ENCODE results near the gene RBMS3.

The RBMS3 gene

DNA sequence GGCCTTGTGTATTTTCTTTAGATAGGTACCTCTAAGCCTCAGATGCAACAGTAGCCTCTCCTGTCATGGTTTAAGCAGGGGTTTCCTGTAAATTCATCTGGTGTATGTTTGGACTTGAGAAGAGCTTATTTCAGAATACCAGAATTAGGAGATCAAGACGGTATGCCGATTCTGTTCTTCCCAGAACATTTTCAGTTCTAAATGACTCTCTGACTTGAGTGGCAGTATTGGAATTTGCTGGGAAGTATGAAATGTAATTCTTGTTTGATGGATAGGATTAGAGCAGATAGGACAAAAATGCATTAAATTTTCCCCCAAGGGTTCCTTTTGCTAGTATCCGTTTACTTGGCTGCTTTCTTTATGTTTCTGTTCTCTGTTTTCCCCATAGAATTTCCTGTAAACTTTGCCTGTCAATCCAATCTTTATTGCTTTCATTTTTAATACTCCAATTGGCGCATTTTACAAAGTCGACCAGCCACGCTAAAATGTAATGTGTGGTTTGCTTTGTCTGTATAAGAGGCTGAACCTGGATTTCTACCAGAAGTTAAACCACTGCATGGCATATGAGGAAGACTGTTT is 612.2 kb downstream of the RBMS3 start:
- DNase-seq (ENCODE audit: low spot score), result no peak

DNA sequence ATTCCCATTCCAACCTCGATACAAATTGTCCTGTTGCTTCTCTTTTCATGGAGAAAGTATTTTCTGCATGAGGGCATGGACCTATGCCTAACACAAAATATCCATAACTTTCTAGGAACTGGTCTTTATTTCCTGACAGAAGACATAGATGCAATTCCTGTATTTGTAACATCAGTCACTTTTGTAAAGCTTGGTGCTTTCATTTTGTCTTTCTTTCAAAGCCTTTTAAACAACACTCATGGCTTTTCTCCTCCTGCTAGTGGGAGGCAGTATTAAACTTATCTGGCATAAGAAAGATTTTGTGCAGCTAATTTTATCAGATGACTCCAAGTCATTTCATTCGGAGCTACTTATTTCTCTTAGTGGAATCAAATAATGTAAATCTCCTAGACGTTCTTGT is 616.0 kb downstream of the RBMS3 start:
- DNase-seq (ENCODE audit: low spot score), result no peak

DNA sequence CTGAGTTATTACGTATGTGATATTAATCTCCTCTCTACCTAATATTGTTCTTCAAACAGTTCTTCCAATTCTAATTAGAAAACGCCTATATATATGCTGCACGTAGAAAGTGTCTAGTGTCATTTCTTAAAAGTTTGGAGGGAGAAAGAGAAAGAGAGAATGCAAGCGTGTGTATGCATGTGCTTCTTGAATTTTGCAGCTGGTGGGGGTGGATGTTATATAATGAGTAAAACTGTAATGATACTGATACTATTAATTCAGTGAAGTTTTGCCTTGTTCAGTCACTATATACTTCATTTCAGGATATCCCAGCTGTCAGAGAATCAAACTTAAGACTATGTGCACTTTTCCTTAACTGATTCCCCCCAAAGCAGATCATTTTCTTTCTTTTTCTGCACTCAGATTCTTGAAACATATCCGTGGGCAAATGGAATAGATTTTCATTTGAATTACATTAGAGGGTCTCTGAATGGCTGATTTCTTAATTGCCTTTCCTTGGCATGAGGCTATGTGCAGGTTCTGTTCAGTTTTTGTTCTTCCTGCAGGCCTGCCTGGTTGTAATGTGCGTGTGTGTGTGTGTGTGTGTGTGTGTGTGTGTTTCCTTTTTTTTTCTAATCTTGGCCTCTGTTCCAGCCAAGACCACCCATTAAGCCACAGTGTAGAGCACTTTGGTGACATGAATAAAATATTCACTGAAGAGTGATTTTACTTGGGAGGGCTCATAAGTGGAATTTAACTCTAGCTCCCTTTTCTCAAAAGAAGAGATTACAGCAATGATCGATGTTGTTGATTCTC is 617.5 kb downstream of the RBMS3 start:
- no peak for DNase-seq (ENCODE audit: low spot score)

DNA sequence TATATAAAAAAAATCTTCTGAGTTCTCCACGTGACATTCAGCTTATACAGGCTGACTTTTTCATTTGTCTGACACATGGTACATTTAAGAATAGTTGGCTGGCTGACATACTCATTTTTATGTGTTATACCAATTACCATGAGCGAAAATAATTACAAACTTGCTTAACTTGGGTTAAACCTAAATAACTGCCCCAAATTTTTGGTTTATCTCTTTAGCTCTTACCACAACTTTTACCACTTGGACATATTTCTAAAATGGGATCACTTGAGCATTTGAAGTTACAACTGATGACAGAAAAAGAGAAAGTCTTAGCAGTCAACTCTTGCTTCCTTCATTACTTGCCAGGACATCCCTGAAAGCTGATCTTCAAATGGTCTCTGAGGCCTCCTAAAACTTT is 618.1 kb downstream of the RBMS3 start:
- DNase-seq (ENCODE audit: low spot score), result peak; percentile 9

DNA sequence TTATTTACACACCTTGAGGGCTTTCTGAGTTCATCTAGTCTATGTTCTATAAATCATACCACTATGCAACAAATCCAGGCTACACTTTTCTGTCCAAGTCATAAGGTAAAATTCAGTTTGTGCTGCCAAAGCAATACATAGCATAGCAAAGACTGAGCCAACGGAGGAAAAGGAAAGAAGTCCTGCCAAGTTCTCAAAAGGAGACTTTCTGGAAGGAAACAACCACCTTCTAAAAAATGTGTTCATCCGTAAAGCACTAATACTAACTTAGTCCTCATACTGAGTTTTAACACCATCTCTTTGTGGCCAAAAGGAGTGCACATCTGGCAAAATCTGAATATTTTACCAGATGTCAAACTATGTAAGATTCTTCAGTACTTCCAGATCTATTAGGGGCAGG is 620.2 kb downstream of the RBMS3 start:
- no peak for DNase-seq (ENCODE audit: low spot score)

DNA sequence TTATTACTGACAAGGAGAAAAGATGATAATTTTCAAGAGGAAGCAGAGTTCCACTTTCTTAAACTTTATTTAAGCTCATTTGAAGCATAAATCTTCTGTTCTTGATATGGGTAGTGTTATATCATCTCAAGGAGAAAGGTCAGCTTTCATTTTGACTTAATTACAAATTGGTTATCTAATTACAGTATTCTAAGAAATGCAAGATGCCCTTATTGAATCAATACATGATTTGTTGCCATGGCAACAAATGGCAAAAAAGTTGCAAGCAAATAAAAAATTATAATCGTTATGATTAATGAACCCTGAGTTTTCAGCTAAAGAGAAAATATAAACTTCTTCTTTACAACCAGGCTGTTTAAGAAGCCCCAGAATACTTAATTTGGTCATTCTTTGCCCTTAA is 622.7 kb downstream of the RBMS3 start:
- no peak for DNase-seq (ENCODE audit: low spot score)

DNA sequence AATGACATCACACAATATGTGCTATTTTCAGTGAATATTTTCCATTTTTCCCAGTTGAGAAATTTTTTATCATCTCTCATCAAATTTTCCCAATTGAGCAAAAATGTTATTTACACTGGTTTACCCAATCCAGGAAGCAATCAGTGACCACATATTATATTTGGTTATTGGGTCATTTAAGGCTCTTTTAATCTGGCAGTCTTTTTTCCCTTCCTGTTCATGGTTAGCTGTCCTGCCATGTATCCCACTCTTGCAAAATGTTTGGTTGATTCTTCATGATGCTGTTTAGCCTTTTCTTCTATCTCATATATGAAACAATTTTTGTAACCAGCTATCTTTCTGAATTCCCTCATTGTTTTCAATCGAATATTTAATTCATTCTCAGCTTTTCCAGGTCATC is 626.0 kb downstream of the RBMS3 start:
- DNase-seq (ENCODE audit: low spot score), result no peak

DNA sequence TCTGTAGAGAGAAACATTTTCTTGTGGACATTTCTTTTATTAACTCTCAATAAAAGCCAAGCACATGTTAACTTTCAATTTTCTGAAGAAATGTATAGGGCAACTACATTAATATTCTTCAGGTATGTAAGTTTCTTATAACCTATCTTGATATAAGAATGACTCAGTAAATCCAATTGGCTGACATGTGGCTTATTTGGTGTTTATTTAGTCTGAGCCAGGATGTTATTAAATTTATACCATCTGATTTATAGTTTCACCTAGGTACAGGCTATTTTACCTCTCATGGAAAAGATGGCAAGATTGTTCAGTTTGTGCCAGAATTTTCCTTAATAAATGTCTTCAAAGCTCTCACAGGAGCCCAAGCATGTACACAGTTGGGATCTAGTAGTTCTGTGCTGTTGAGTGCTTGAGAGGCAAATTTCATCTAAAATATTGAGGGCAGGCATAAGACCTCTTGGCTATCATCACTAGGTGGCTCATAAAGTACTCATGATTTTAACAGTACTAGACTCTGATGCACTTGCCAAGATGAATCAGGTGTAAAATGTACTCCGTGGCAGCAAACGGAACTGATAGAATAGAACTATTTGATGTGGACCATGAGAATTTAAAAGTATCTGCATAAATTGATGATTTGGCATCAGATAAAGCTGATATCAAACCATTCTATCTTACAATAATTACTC is 631.9 kb downstream of the RBMS3 start:
- no peak for DNase-seq (ENCODE audit: low spot score)

DNA sequence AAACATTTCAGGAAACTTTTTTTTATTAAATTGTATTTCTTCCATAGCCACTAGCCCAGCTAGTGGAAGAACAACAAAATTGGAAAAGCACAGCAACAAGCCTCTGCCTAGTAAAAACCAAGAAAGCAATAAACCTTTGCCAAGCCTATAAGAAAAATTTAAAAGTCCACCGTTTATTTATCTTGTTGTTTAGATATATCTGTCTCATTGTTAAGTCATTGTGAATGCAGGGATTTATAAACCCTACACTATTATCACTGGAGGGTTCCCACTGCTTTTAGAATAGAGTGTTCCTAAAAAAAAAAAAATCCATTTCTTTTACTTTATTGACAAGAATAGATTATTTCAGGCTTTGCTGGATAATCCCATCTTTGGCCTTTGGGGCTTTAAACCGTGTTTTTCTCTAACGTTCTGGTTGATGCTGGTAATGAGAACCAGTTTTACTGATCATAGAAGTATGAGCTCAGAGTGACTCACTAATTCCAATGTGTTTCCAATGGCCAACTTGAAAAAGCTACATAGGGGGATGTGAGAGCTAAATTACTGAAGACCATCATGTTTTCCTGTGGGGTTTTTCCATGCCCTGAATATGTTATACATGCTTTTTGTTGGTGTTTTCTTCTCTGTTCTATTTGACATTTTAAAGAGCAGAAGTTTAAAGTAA is 634.1 kb downstream of the RBMS3 start:
- peak; percentile 59 for DNase-seq (ENCODE audit: low spot score)

DNA sequence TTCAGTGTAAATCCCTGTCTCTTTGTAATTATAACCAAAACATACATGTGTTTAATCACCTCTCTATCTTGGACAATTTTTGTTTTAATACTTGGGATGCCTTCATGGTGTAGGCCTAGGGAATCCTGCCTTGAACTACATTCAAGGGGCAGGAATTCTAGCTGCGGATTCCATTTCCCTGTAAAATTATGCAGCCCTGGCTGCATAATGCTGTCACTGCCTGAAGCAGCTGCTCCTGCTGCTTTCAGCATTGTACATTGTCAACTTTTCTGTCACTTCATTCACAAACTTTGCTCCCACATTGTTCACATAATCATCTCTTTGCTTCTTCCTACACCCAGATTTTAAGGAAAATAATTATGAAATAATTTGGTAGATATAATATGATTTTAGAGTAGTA is 638.7 kb downstream of the RBMS3 start:
- no peak for DNase-seq (ENCODE audit: low spot score)

DNA sequence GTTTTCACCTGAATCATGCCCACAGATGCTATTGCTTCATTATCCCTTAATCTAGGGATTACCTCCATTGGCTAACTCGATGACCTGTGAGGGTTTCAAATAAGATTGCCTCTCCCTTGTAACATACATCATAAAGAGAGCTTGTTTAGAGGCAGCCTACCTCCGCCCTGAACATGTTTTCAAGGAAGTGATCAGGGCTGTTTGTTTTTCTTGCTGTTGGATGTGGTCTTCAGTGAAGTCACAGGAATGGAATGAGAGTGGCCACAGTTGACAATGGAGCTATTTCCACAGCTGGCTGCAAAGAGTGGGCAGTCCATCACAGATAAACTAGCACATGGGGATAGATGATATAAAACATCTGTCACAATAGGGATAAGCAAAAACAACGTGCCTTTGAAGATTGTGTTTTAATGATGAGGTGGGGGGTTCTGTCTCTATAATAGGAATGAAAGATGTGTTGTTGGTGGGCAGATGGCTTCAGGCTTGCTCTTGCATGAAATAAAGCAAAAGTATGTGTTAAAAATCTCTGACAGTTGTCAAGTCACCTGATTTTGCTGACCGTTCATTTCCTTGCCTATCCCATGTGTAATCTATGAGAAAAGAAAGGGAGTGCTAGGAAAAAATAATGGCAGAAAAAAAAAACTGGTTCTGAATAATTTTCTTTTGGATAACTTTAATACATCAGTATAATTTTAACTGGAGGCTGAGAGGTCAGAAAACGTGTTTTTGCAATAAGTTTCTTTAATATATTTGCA is 642.3 kb downstream of the RBMS3 start:
- DNase-seq (ENCODE audit: low spot score), result peak; percentile 73

DNA sequence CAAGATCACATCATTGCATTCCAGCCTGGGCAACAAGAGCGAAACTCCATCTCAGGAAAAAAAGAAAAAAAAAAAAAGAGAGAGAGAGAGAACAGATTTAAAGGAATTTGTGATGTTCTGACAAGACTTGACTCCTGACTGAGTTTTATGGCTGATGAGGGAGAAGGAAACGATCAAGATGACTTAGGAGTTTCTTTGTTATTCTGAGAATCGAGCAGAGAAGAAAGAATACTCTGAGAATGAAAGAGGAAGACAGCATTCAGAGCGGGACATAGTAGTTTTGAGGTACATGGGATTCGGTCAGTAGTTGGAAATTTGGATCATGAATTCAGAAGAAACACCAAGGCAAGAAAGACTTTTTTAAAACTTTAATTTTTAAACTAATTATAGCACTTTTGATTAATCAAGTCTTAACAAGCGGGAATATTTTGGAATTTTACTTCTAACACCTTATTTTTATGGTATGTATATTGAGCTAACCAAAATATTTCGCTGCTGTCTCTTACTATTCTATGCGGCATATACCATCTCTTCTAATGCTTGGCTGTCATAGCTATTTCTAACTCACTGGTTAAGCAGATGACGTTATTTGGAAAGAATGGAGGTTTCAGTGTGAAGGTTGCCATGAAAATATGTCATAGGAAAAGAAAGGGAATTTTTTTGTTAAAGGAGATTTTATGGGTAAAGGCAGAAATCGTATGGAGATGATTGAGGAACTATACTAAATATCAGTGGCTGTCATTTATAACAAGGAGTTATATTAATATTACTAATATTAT is 644.1 kb downstream of the RBMS3 start:
- DNase-seq (ENCODE audit: low spot score), result no peak

DNA sequence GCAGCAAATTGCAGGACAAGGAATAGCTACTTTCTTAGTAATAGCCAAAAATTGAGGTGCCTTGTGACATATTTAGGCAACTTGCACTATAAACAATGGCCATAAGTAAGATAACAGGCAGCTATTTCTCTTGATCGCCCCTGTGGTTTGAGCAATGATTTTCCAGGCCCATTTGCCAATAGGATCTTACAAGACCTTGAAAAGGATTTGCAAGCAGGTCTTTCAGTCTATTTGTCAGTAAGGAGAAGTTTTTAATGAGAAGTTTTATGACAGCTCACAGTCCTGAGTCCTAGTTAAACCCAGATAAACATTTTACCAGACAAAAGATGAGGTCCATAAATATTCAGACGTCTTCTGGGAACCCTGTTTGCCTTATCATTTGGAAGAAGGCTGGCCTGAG is 645.5 kb downstream of the RBMS3 start:
- no peak for DNase-seq (ENCODE audit: low spot score)

DNA sequence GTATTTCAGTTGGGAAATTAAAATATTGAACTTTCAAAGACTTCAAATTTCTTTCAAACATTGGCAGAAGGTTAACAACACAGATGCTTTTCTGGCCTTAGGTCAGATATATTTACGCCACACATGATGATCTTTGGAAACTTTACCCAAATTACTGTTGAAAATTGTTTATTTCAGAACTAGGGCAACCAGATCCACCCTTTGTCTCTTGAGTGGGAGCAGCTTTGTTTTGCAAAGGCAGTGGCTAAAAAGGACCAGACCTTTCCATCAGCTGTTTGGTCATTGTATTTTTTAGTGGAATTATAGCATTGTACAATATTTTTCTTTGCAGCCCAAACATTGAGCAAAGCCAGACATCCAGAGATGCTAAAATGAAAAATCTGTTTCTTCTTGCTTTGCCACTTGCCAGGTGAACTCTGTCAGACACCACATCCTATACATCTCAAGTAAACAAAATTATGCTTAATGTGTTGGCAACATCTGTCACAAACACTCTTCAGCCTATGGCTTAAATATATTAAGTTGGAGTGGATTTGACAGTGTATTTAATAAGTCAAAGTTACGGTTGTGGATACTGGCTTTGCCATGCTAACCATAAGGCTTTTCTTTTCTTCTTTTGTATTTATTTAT is 651.9 kb downstream of the RBMS3 start:
- DNase-seq (ENCODE audit: low spot score), result no peak

DNA sequence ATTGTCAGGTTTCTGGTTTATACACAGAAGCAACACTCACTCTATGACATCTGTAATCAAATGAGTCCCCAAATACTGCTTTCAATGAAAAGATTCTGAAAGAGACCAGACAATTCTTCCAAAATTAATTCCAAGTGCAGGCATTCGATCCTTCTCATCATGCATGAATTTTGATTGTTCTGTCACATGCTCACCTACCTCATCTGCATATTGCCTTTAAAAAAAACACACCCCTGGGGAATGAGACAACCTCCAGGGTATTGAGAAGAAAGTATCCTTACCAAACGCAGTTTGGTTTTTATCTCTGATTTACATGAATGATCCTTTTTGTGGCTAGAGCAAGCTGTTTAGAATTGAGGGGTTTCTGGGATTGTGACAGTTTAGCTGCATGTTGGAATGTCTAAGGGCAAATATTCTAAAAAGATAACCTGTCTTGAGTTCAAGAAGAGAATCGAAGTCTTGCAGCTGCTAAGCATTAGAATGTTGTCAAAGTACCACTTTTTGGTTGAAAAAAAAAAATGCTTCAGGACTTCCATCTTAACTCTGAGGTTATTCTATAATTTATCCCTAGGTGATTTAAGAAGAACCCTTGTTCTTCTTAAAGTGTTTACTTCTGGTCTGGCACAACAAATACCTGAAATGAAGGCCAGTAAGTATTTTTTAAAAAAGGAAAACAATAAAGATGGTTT is 653.1 kb downstream of the RBMS3 start:
- no peak for DNase-seq (ENCODE audit: low spot score)

DNA sequence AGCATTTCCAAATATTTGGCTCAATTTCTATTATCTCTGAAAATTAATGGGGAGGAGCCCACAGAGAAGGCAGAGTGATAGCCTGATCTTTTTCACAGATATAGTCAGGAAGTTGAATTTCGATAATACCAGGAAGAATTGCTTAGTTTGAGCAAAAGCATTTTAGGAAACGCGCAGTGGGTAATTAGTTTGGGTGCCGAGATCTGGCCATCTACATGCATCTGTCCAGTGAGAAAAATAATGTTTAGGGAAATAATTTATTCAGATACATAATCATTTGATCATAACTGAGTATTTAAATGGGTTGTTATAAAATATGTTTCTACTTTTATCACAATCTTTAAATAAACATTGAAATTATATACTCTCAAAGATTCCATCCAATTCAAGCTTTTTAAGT is 653.9 kb downstream of the RBMS3 start:
- DNase-seq (ENCODE audit: low spot score), result no peak

DNA sequence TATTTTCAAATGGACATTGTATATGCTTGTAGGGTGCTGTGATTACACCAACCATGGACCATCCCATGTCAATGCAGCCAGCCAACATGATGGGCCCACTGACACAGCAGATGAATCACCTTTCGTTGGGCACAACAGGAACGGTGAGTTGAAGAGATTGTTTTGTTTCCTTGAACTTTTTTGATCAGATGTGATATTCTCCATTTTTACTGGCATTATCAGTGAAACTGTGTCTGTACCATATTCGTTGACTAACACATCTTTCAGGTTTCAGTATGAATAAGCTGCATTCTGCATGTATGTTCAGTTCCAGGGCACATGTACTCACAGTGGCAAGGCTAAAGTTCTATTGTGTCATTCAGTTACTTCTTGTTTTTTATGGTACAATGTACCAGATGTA is 655.2 kb downstream of the RBMS3 start:
- no peak for DNase-seq (ENCODE audit: low spot score)

DNA sequence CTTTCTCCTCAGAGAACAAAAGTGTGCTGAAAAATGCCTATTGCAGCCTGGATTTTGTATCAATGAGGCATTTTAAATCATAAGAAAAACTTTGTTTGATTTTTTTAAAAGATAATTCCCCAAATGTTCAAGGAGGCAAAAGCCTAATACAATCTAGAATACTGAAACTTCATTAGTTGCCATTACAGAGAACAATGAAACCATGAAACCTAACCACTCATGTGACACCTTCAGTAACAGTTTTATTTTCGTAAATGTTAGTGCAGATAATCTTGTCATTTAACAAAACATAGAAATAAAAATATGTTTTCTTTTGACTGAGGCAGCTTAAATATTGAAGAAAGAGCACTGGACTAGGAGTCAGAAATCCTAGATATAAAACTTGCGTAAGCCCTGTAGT is 655.9 kb downstream of the RBMS3 start:
- DNase-seq (ENCODE audit: low spot score), result no peak

DNA sequence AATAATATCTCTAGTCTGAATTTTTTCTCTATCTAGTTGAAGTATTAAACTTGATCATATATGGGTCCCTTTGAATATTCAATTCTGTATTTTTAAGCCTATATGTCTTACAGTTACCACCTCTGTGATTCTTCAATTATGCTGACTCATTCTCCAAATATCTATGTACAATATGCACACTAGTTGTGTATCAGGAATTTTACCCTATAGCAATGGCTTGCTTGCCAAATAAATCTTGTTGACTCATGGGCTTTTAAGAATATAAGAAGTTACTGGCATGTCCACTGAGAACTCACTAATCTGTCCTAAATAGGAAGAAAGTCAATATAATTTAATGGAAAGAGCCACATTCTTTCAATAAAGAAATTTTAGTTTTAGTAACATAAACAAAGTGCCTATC is 656.3 kb downstream of the RBMS3 start:
- DNase-seq (ENCODE audit: low spot score), result no peak

DNA sequence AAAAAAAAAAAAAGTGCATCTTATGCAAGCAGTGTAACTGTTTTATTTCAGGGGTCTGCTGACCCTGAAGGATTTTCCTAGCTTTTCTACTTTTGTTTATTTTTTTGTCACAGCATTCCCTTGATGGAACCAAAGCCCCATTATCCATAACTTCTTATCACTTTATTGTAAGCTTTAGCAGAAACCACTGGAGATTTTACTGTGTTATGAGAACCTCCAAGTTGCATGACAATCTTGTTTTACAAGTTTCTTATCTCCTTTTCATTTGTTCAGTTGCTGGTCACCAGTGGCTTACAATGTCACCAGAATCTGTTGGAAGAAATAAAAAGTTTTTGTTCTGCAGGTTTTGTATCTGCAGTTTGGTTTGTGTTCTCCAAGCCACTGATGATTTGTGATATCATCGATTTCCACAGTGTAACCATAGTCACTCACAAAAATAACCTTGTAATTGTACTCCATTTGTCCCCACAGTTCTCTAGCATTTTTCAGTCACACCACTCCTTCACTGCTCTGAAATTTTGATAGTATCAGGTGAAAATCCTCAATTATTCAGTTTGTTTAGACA is 660.0 kb downstream of the RBMS3 start:
- no peak for DNase-seq (ENCODE audit: low spot score)
